Lower leg skin (tissue), 4 donors: ENCODE measurements around the gene OR5K4. TPM values are rescaled to one million over a fixed set of nuclear protein-coding genes. Genes with fewer than 3 reads are reported as not detected.

Experiments
- DNase-seq, 2 donors: peaks; one replicate each; pipeline ENCODE4 v3.0.0-alpha.2; 2019; ENCODE audit warnings: low spot score in 2 of 2
- H3K4me3 ChIP-seq: fragments of 200-600 bp; sonication (generic); 2 replicates; pipeline ENCODE4 v1.5.1; 2017; ENCODE audit warnings: mild to moderate bottlenecking, low read depth; ENCODE audit not compliant: poor library complexity, severe bottlenecking
- POLR2A ChIP-seq, 2 donors: fragments of 450-650 bp; IDR thresholded peaks; one replicate each; pipeline ENCODE4 v1.6.1; 2016 to 2017; ENCODE audit warnings: antibody characterized with exemption in 2 of 2, mild to moderate bottlenecking in 1 of 2, moderate library complexity in 1 of 2
- WGBS, 2 donors: methylation state at CpG; one replicate each; pipeline ENCODE4 v1.1.5; 2018; 5-methylcytosine and 5-hydroxymethylcytosine counted together
- intact Hi-C: fragments of 100-400 bp; cut with DNase I; formaldehyde crosslinking; loops from one replicate; pipeline ENCODE4 v1.15.0; 2023; ENCODE audit warnings: low total_unique reads
- total RNA-seq, 4 donors: library from RNA; depleted of rRNA; stranded (reverse); fragments of >200 nt; gene quantifications; one replicate each; pipeline ENCODE4 v1.1.0, GENCODE V29; 2016
- TF ChIP-seq, protein P1 (sequence below), 3 donors: fragments of 450-650 bp; IDR thresholded peaks; one replicate each; pipeline ENCODE4 v1.5.1; 2016; ENCODE audit warnings: antibody characterized with exemption in 3 of 3, mild to moderate bottlenecking in 3 of 3, moderate library complexity in 2 of 3

The OR5K4 gene
- total RNA-seq, 4 donors from 2014 or later: not detected

GRCh38 chr3:98359250-98359649 is 5.6 kb downstream of the OR5K4 start:
- no peak for TF ChIP-seq POLR2A (IDR thresholded peaks at IDR 0.05)
- TF ChIP-seq, protein P1, sequence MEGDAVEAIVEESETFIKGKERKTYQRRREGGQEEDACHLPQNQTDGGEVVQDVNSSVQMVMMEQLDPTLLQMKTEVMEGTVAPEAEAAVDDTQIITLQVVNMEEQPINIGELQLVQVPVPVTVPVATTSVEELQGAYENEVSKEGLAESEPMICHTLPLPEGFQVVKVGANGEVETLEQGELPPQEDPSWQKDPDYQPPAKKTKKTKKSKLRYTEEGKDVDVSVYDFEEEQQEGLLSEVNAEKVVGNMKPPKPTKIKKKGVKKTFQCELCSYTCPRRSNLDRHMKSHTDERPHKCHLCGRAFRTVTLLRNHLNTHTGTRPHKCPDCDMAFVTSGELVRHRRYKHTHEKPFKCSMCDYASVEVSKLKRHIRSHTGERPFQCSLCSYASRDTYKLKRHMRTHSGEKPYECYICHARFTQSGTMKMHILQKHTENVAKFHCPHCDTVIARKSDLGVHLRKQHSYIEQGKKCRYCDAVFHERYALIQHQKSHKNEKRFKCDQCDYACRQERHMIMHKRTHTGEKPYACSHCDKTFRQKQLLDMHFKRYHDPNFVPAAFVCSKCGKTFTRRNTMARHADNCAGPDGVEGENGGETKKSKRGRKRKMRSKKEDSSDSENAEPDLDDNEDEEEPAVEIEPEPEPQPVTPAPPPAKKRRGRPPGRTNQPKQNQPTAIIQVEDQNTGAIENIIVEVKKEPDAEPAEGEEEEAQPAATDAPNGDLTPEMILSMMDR (IDR thresholded peaks at IDR 0.05): no peak
- intact Hi-C loops: no loop called here
- no peak for DNase-seq
- H3K4me3 ChIP-seq: no peak overlapping the region

- intact Hi-C loops: no loop called here
- WGBS, 2 donors: 73 to 78% methylated on average over 1 of the region's 1 CpG
These were observed 6.5 kb downstream of the OR5K4 start for GRCh38 chr3:98359993-98360675.

GRCh38 chr3:98360681-98361080 is 7.0 kb downstream of the OR5K4 start:
- H3K4me3 ChIP-seq: no peak overlapping the region
- DNase-seq: no peak
- 80 to 95% methylated on average over 3 of the region's 3 CpGs for WGBS, 2 donors
- intact Hi-C loops: no loop called here
- TF ChIP-seq, protein P1 (IDR thresholded peaks at IDR 0.05): no peak
- TF ChIP-seq POLR2A (IDR thresholded peaks at IDR 0.05): no peak

More at GRCh38 chr3:98359993-98360675, 6.5 kb downstream of the OR5K4 start:
- TF ChIP-seq, protein P1 (IDR thresholded peaks at IDR 0.05): no peak
- TF ChIP-seq POLR2A (IDR thresholded peaks at IDR 0.05): no peak
- DNase-seq: no peak
- no peak overlapping the region for H3K4me3 ChIP-seq

DNA sequence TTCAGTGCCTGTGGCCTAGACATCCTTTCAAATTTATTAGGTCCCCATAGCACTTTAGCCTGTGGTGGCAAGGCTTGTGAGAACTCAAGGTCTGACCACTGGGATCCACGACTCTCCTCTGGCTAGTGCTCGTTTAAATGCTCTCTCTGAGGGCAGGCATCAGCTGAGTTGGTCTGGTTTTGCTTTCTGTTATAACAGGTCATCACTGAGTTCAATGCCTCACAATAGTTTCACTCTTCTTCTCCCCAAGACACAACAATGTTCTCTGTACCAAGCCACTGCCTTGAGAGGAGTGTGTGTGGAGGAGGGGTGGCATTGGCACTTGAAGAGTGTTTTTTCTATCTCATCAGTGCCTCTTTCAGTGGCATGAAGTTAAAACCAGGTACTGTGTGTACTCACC is 7.6 kb downstream of the OR5K4 start:
- H3K4me3 ChIP-seq: no peak overlapping the region
- intact Hi-C loops: no loop called here
- WGBS, 2 donors: 74 to 80% methylated on average over 2 of the region's 2 CpGs
- DNase-seq: no peak
- no peak for TF ChIP-seq POLR2A (IDR thresholded peaks at IDR 0.05)
- TF ChIP-seq, protein P1 (IDR thresholded peaks at IDR 0.05): no peak

GRCh38 chr3:98367464-98368246 is 14.0 kb downstream of the OR5K4 start:
- H3K4me3 ChIP-seq: no peak overlapping the region
- intact Hi-C loops: no loop called here
- TF ChIP-seq POLR2A (IDR thresholded peaks at IDR 0.05): no peak
- TF ChIP-seq, protein P1 (IDR thresholded peaks at IDR 0.05): no peak
- 82 to 86% methylated on average over 4 of the region's 4 CpGs for WGBS, 2 donors
- DNase-seq: no peak
